NCI-H510A treated with DMSO at 0.1 percent for 48 hours (cell line): ENCODE results near the gene F11.
"Not testable (repeated sequence)": the region's sequence is repeated elsewhere in the genome, so short reads cannot be mapped to it uniquely, and the experiment has no call there.

ENCODE experiments used
- DNase-seq: peaks from one replicate; lab custom pipeline; 2025; lab: John Stamatoyannopoulos, UW

The F11 gene

GRCh38 chr4:186265683-186266652, at the start of gene F11:
Gene F11, plus strand, starts transcription at chr4:186266189. Its CDS starts 948 bp downstream, at chr4:186267137.
- no peak for DNase-seq

- DNase-seq = peak; percentile 62
Observed at GRCh38 chr4:186216465-186217024, 49.4 kb upstream of the F11 start.

- DNase-seq = no peak
Observed at GRCh38 chr4:186217733-186218293, 48.2 kb upstream of the F11 start.

- no peak for DNase-seq
Observed at GRCh38 chr4:186221624-186222023, 44.4 kb upstream of the F11 start.

GRCh38 chr4:186225848-186226247, 40.1 kb upstream of the F11 start:
- no peak for DNase-seq

GRCh38 chr4:186226521-186227189, 39.3 kb upstream of the F11 start:
- no peak for DNase-seq

GRCh38 chr4:186227221-186227620, 38.8 kb upstream of the F11 start, which contains the start of gene KLKB1:
Gene KLKB1, plus strand, starts transcription at chr4:186227507. Its CDS starts 689 bp downstream, at chr4:186228196.
- DNase-seq = peak; percentile 83

GRCh38 chr4:186227744-186228513, 38.1 kb upstream of the F11 start:
- DNase-seq = peak; percentile 31

GRCh38 chr4:186228514-186228894, 37.5 kb upstream of the F11 start:
- no peak for DNase-seq

- DNase-seq = no peak
Observed at GRCh38 chr4:186234367-186234766, 31.6 kb upstream of the F11 start.

- DNase-seq = no peak
Observed at GRCh38 chr4:186236126-186236525, 29.9 kb upstream of the F11 start.

GRCh38 chr4:186240452-186240847, 25.5 kb upstream of the F11 start:
- DNase-seq = no peak

GRCh38 chr4:186240848-186241491, 25.0 kb upstream of the F11 start:
- peak; percentile 6 for DNase-seq

- DNase-seq = no peak
Observed at GRCh38 chr4:186241616-186242015, 24.4 kb upstream of the F11 start.

GRCh38 chr4:186242031-186242430, 24.0 kb upstream of the F11 start:
- DNase-seq = not testable (repeated sequence)

- no peak for DNase-seq
Observed at GRCh38 chr4:186243331-186243730, 22.7 kb upstream of the F11 start.

- no peak for DNase-seq
Observed at GRCh38 chr4:186244835-186245234, 21.2 kb upstream of the F11 start.

GRCh38 chr4:186247062-186247752, 18.8 kb upstream of the F11 start:
- not testable (repeated sequence) for DNase-seq

- no peak for DNase-seq
Observed at GRCh38 chr4:186248643-186249042, 17.3 kb upstream of the F11 start.
